Activated CD8-positive, alpha-beta memory T cell treated with anti-CD3 and anti-CD28 coated beads, Interleukin-2, amount 50 U/mL, for 48 hours (primary cell): ENCODE data around the gene AVPR1B.

Experiments used
- DNase-seq: peaks from one replicate; pipeline ENCODE4 v3.0.0-alpha.2; 2020

The AVPR1B gene, protein sequence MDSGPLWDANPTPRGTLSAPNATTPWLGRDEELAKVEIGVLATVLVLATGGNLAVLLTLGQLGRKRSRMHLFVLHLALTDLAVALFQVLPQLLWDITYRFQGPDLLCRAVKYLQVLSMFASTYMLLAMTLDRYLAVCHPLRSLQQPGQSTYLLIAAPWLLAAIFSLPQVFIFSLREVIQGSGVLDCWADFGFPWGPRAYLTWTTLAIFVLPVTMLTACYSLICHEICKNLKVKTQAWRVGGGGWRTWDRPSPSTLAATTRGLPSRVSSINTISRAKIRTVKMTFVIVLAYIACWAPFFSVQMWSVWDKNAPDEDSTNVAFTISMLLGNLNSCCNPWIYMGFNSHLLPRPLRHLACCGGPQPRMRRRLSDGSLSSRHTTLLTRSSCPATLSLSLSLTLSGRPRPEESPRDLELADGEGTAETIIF

DNA sequence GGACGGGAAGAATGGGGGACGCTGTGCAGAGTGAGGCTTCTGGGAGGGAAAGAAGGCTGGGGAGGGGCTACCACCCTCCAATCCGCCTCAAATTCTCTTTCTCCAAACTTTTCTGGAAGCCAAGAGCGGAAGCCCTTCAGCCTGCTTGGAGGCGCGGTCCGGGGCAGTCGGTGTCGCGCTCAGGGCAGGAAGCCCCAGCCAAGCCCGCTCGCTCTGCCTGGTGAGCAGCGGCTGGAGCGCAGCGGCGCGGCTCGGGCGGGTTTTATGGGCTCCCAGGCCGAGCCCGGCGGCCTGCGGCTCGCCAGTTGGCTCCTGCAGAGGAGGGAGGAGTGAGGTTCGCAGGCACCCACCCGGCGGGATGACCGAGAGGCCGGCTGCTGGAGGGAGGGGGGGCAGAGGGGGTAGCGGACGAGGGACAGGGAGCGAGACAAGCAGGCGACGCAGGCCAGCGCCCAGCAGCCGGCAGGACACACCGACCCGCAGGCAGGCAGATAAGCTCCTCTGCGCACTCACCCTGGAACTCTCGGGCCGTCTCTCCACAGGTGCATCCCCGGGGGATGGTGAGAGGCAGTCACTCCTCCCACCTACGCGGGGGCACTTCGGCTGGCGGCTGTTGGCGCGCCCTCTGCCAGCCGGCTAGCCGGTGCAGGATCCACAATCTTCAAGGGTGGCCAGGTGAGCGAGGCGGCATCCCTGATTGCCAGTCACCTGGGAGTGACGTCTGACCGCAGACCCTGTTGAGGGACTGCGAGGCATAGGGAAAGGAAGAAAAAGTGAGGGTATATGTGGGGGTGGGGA lies at the start of gene AVPR1B:
AVPR1B (minus strand) TSS at position 238 of the 798 bp plus-strand sequence. CDS start 498 bp downstream, outside the sequence.
- peak; percentile 64 for DNase-seq

- DNase-seq, result no peak
Observed at GRCh38 chr1:206145771-206146290, 28.6 kb upstream of the AVPR1B start.

DNA sequence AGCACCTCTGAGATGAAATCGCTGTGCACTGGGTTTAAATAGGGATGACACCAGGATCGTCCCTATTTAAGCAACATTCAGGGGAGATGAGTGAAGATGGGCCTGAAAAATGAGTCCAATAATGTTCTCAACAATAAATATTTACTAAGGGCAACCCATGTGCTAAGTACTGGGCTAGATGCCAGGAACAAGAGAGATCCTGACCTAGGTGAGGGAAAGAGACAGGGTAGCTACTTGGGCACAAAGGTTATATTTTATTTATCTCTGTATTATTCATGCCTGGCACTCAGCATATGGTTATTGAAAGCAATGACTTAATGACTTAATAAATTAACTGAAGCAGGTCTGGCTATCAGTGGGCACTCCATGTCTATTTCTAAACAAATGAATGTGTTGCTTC lies 27.4 kb upstream of the AVPR1B start:
- DNase-seq, result no peak

DNA sequence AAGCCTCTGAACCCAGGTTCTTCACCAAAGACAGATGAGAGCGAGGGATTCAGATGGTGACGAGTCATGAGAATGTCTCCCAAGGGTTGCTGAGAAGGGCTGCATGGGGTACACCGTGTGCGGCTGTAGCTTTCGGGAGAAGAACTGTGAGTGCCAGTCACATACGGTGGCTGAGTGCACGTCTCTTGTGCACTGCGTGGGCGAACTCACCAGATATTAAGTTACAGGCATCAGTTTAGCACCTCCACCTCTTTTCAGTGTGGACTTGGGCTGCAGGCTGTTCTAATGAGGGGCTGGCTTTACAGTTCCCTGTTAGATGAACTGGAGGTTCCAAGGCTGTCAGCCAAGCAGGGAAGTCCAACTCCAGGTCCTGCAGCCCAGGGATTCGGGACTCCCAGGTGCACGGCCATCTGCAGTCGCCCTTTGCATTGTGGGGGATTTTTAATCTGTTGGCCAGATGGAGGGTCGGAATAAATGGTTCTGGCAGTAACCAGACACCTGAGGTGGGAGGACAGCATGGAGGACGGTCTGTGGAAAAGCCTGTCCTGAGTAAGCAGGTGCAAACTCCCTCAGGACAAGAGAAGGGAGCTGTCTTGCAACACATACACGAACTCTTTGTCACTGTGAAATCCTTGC lies 26.5 kb upstream of the AVPR1B start:
- DNase-seq, result no peak

DNA sequence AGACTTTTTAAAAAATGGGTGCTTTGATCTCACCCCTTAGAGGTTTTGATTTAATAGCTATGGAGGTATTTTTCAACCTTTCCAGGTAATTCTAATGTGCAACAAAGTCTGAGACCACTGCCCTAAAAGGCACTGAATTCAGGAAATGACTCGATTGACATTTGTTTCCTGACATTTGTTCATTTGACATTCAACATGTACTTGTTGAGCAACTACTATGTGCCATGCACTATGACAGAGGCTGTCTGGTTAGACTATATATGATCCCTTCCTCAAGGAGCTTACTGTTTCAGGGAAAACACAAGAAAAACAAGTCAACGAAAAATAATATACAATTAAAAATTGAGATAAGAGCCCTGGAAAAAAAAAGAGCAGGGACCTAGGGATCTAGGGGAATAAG lies 25.6 kb upstream of the AVPR1B start:
- DNase-seq, result no peak

DNA sequence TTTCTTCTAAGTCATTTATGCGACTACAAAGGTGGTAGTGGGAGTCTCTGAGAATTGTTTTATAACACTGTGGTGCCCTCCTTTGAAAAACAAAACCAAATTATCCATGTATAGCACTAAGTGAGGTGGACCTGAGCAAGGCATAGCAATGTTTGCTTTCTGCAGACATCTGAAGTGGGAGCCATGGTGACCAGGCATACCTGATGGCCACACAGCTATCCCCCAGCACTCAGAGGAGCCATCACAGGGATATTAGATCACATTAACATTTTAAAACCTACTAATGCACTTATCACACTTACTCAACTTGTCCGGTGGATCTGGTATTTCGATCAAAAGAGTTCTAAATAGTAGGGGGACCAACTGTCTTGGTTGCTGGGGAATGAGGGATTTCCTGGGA lies 24.8 kb upstream of the AVPR1B start:
- no peak for DNase-seq

DNA sequence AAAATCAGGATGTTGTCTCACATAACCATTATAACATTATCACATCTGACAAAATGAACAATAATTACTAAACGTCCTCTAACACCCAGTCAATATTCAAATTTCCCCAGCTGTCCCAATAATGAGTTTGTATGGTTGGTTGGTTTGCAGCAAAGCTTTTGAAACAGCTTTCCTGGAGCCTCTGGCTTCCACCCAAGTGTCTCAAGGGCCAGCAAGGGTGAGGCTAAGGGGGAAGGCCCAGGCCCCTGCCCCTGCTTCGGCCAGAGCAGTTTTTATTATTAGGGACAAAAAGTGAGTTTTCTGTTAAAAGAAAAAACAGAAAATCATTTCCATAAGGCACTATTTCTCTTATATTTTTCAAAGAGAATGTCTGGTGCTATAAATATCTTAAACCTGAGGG lies 19.1 kb upstream of the AVPR1B start:
- no peak for DNase-seq

- peak; percentile 12 for DNase-seq
Observed at GRCh38 chr1:206135248-206135647, 18.1 kb upstream of the AVPR1B start.

DNA sequence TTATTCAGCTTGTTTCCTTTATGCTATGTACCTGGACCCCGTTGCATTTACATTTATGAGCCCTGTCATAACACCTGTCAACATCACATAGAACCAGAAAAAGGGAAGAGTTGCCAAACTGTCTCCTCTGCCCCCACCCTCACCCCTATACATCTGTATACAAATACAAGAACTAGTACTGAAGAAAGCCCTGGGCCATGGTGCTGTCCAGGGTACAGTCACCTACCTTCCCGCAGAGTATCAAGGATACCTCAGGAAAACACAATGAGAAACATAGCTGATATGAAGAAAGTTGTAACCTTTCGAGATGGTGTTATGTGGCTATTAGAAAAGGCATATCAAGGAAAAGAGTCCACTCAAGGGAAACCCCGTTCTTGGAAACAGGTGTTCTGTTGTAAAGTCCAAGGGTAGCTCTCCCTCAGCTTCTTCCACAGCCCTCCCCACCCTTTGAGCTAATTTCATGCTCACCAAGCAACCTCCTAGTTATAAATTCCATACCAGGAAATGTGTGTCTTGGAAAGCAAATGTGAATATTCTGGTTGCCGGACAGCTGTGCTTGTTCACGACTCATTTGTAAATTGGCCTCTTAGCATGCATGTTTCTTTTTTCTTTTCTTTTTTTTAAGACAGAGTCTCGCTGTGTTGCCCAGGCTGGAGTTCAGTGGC lies 16.7 kb upstream of the AVPR1B start:
- DNase-seq, result peak; percentile 17

DNA sequence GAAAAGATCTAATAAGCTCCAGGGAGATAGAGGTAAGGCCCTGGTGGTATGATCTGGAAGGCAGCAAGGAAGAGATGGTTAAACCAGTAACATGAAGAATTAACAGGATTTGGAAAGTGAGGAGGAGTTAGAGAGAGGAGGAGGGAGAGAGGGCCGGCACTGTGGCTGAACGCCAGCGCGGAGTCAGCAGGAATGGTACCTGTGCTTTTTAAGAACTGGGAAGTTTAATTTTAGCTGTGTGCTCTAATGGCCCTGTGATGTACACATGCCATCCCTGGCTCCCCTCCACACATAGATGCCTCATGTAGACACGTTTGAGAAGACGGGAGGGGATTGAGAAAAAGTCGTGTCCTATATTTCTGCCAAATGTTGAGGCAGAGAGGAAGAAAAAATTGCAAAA lies 13.8 kb upstream of the AVPR1B start:
- DNase-seq, result peak; percentile 17

- DNase-seq, result peak; percentile 20
Observed at GRCh38 chr1:206128196-206128595, 11.0 kb upstream of the AVPR1B start.

- DNase-seq, result peak; percentile 20
Observed at GRCh38 chr1:206127336-206127735, 10.1 kb upstream of the AVPR1B start.

DNA sequence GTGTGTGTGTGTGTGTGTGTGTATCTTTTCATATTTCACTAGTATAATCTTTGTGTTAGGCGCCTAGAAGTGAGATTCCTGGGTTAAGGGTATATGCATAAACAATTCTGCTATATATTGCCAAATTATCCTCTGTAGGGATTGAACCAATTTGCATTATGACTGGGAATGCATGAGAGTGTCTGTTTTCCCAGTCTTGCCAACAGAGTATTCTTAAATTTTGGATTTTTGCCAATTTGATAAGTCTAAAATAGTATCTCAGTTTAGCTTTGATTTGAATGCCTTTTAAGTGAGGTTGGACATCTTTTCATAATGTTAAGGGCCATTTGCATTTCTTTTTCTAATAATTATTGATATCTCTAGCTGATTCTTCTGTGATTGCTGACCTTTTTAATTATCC lies 8.2 kb upstream of the AVPR1B start:
- DNase-seq, result no peak

DNA sequence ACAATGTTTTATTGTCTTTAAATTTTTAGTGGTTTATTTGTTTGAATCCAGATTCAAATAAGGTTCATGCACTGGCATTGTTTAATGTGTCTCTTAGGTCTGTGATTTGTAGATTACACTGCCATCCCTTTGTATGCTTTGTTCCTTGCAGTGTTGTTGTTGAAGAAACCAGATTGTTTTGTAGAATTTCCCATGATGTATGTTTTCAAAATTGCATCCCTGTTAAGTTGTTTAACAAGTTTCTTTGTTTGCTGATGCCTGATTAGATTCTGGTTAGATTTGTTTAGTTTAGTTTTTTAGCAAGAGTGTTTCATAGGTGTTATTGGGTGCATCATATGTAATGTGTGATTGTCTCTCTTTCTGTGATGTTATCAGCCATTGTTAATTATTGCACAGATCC lies 5.5 kb upstream of the AVPR1B start:
- DNase-seq, result no peak

- no peak for DNase-seq
Observed at GRCh38 chr1:206121269-206121668, 4.1 kb upstream of the AVPR1B start.

DNA sequence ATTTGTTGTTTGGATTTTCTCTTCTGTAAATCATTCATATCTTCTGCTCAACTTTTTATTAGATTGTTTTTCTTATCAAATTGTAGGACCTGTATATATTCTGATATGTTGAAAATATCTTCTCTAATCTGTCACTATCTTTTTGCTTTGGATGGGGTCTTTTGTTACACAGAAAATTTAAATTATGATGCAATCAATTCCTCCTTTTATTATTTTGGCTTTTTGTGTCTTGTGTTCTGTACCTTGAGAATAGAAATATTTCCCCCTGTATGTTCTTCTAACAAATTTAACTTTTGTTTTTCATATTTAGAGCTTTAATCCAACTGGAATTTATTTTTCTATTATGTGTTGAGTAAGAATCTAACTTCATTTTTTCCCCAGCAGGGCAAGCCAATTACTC lies 3.2 kb upstream of the AVPR1B start:
- no peak for DNase-seq

GRCh38 chr1:206116873-206117150 lies 376 bp downstream of the AVPR1B start:
- DNase-seq, result no peak

GRCh38 chr1:206116191-206116872 lies 856 bp downstream of the AVPR1B start:
- peak; percentile 38 for DNase-seq

DNA sequence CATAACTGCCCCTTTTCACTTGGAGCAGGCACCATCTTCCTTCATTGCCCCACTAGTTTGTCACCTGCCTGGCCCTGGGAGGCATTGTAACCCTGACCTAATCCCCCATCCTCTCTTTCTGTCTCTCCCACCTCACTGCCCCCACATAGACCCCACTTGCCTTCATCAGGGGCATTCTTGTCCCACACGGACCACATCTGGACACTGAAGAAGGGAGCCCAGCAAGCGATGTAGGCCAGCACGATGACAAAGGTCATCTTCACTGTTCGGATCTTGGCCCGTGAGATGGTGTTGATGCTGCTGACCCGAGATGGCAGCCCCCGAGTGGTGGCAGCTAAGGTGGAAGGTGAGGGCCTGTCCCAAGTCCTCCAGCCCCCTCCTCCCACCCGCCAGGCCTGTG lies 1.4 kb downstream of the AVPR1B start:
- DNase-seq, result peak; percentile 29

- peak; percentile 15 for DNase-seq
Observed at GRCh38 chr1:206114692-206115640, 2.2 kb downstream of the AVPR1B start.

GRCh38 chr1:206112600-206113301 lies 4.4 kb downstream of the AVPR1B start:
- DNase-seq, result peak; percentile 23
